ENCODE data around the gene SNX15.

SNX15 gene

GRCh38 chr11:65021509-65021908 is 5.7 kb upstream of the SNX15 start:
- TF ChIP-seq SIN3A (IDR thresholded peaks at IDR 0.05; ENCODE audit: borderline replicate concordance, insufficient read depth, low read length) (no peak), POLR2AphosphoS5 (IDR thresholded peaks at IDR 0.05; ENCODE audit: low read depth, low read length) (no peak), FOXP2 (optimal IDR thresholded peaks at IDR 0.05; ENCODE audit: borderline replicate concordance, extremely low read depth, extremely low read length, insufficient read depth) (no peak), TAF1 (IDR thresholded peaks at IDR 0.05; ENCODE audit: borderline replicate concordance, insufficient read depth, low read length) (no peak)
- TF ChIP-seq, protein P1, sequence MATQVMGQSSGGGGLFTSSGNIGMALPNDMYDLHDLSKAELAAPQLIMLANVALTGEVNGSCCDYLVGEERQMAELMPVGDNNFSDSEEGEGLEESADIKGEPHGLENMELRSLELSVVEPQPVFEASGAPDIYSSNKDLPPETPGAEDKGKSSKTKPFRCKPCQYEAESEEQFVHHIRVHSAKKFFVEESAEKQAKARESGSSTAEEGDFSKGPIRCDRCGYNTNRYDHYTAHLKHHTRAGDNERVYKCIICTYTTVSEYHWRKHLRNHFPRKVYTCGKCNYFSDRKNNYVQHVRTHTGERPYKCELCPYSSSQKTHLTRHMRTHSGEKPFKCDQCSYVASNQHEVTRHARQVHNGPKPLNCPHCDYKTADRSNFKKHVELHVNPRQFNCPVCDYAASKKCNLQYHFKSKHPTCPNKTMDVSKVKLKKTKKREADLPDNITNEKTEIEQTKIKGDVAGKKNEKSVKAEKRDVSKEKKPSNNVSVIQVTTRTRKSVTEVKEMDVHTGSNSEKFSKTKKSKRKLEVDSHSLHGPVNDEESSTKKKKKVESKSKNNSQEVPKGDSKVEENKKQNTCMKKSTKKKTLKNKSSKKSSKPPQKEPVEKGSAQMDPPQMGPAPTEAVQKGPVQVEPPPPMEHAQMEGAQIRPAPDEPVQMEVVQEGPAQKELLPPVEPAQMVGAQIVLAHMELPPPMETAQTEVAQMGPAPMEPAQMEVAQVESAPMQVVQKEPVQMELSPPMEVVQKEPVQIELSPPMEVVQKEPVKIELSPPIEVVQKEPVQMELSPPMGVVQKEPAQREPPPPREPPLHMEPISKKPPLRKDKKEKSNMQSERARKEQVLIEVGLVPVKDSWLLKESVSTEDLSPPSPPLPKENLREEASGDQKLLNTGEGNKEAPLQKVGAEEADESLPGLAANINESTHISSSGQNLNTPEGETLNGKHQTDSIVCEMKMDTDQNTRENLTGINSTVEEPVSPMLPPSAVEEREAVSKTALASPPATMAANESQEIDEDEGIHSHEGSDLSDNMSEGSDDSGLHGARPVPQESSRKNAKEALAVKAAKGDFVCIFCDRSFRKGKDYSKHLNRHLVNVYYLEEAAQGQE (IDR thresholded peaks at IDR 0.05; ENCODE audit: insufficient read depth in 1 of 2, low read depth in 2 of 2, low read length in 2 of 2), result no peak

- TF ChIP-seq SIN3A (IDR thresholded peaks at IDR 0.05; ENCODE audit: borderline replicate concordance, insufficient read depth, low read length), result no peak
Observed at GRCh38 chr11:65026810-65027209, 429 bp upstream of the SNX15 start.

DNA sequence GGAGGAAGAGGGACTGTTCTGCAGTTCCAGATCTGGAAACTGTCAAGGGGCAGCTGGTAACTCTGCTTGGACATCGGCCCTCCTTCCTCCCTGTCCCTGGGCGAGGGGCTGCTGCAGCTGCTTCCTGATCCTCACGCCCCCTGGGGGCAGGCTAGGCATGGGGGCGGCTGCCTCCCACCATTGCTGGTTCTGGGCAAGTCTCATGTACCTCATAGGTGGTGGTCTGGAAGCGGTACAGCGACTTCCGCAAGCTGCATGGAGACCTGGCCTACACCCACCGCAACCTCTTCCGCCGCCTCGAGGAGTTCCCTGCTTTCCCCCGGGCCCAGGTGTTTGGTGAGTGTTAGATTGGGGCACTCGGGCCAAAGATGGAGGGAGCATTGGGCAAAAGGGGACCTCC is 5.0 kb downstream of the SNX15 start:
- TF ChIP-seq SIN3A (IDR thresholded peaks at IDR 0.05; ENCODE audit: borderline replicate concordance, insufficient read depth, low read length) (no peak), FOXP2 (optimal IDR thresholded peaks at IDR 0.05; ENCODE audit: borderline replicate concordance, extremely low read depth, extremely low read length, insufficient read depth) (no peak)

DNA sequence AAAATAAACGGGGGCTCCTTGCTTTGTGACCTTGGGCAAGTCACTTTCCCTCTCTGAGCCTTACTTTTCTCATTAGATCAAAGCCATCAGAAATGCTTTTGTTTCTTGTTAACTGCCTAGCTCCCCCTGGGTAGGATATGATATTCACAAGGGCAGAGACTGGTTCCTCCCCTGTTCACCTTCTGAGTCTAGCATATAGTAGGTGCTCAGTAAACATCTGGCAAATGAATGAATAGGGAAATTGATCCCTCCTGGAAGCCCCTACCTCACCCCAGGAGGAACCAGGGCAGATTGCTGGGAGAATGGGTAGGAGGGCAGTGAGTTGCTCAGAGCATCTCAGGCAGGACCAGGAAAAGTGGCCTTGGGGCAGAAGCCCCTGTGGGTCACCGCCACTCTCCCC is 7.2 kb downstream of the SNX15 start:
- no peak for TF ChIP-seq SIN3A (IDR thresholded peaks at IDR 0.05; ENCODE audit: borderline replicate concordance, insufficient read depth, low read length)
- TF ChIP-seq TAF1 (IDR thresholded peaks at IDR 0.05; ENCODE audit: borderline replicate concordance, insufficient read depth, low read length), result no peak
- TF ChIP-seq POLR2AphosphoS5 (IDR thresholded peaks at IDR 0.05; ENCODE audit: low read depth, low read length), result no peak
- TF ChIP-seq, protein P1 (IDR thresholded peaks at IDR 0.05; ENCODE audit: insufficient read depth in 1 of 2, low read depth in 2 of 2, low read length in 2 of 2), result no peak
- no peak for TF ChIP-seq FOXP2 (optimal IDR thresholded peaks at IDR 0.05; ENCODE audit: borderline replicate concordance, extremely low read depth, extremely low read length, insufficient read depth)

GRCh38 chr11:65035579-65035978 is 8.3 kb downstream of the SNX15 start:
- TF ChIP-seq SIN3A (IDR thresholded peaks at IDR 0.05; ENCODE audit: borderline replicate concordance, insufficient read depth, low read length) (no peak), TAF1 (IDR thresholded peaks at IDR 0.05; ENCODE audit: borderline replicate concordance, insufficient read depth, low read length) (no peak), FOXP2 (optimal IDR thresholded peaks at IDR 0.05; ENCODE audit: borderline replicate concordance, extremely low read depth, extremely low read length, insufficient read depth) (no peak), POLR2AphosphoS5 (IDR thresholded peaks at IDR 0.05; ENCODE audit: low read depth, low read length) (no peak)
- TF ChIP-seq, protein P1 (IDR thresholded peaks at IDR 0.05; ENCODE audit: insufficient read depth in 1 of 2, low read depth in 2 of 2, low read length in 2 of 2), result no peak

GRCh38 chr11:65036931-65037330 is 9.7 kb downstream of the SNX15 start:
- TF ChIP-seq, protein P1 (IDR thresholded peaks at IDR 0.05; ENCODE audit: insufficient read depth in 1 of 2, low read depth in 2 of 2, low read length in 2 of 2), result no peak
- TF ChIP-seq FOXP2 (optimal IDR thresholded peaks at IDR 0.05; ENCODE audit: borderline replicate concordance, extremely low read depth, extremely low read length, insufficient read depth) (no peak), SIN3A (IDR thresholded peaks at IDR 0.05; ENCODE audit: borderline replicate concordance, insufficient read depth, low read length) (no peak), TAF1 (IDR thresholded peaks at IDR 0.05; ENCODE audit: borderline replicate concordance, insufficient read depth, low read length) (no peak), POLR2AphosphoS5 (IDR thresholded peaks at IDR 0.05; ENCODE audit: low read depth, low read length) (no peak)

Data from PFSK-1 (cell line).